ENCODE measurements around the gene MYO10. TPM values are rescaled to one million over a fixed set of nuclear protein-coding genes. Genes with fewer than 3 reads are reported as not detected.
"Not testable (repeated sequence)": the region's sequence is repeated elsewhere in the genome, so short reads cannot be mapped to it uniquely, and the experiment has no call there.

The MYO10 gene
- total and polyA plus RNA-seq, 2 experiments from 2014 or later, result 8.2 to 9.3 TPM

- DNase-seq (ENCODE audit: low read depth in 1 of 2, low spot score in 1 of 2), result no peak
- no peak for TF ChIP-seq CTCF (IDR thresholded peaks at IDR 0.05; ENCODE audit: low read depth, low read length)
- H3K36me3 ChIP-seq, result no peaks in the 10 kb centered on the region
- H3K4me1 ChIP-seq (ENCODE audit: low read depth), result no peaks in the 10 kb centered on the region
- H3K27ac ChIP-seq, result no peak overlapping the region
- no peaks in the 10 kb centered on the region for H3K27me3 ChIP-seq
- H3K4me3 ChIP-seq, result no peak overlapping the region
- no peaks in the 10 kb centered on the region for H3K9me3 ChIP-seq (ENCODE audit: low read depth)
These were observed 186.5 kb downstream of the MYO10 start for GRCh38 chr5:16749626-16750025.

- no peak overlapping the region for H3K27ac ChIP-seq
- DNase-seq (ENCODE audit: low read depth in 1 of 2, low spot score in 1 of 2), result no peak
- peaks cover 6% of the 10 kb centered on the region for H3K4me1 ChIP-seq (ENCODE audit: low read depth)
- H3K27me3 ChIP-seq, result no peaks in the 10 kb centered on the region
- no peaks in the 10 kb centered on the region for H3K9me3 ChIP-seq (ENCODE audit: low read depth)
- TF ChIP-seq CTCF (IDR thresholded peaks at IDR 0.05; ENCODE audit: low read depth, low read length), result no peak
- H3K36me3 ChIP-seq, result no peaks in the 10 kb centered on the region
- no peak overlapping the region for H3K4me3 ChIP-seq
These were observed 191.8 kb downstream of the MYO10 start for GRCh38 chr5:16744164-16744880.

GRCh38 chr5:16742938-16743337 is 193.2 kb downstream of the MYO10 start:
- no peaks in the 10 kb centered on the region for H3K36me3 ChIP-seq
- DNase-seq (ENCODE audit: low read depth in 1 of 2, low spot score in 1 of 2), result peak in 1 of 2 donors; percentile 13
- no peaks in the 10 kb centered on the region for H3K27me3 ChIP-seq
- H3K9me3 ChIP-seq (ENCODE audit: low read depth), result no peaks in the 10 kb centered on the region
- no peak overlapping the region for H3K4me3 ChIP-seq
- no peak for TF ChIP-seq CTCF (IDR thresholded peaks at IDR 0.05; ENCODE audit: low read depth, low read length)
- no peak overlapping the region for H3K27ac ChIP-seq
- H3K4me1 ChIP-seq (ENCODE audit: low read depth), result peaks cover 6% of the 10 kb centered on the region

GRCh38 chr5:16740811-16741392 is 195.2 kb downstream of the MYO10 start:
- peak in 1 of 2 donors; percentile 75 for DNase-seq (ENCODE audit: low read depth in 1 of 2, low spot score in 1 of 2)
- no peak overlapping the region for H3K27ac ChIP-seq
- no peaks in the 10 kb centered on the region for H3K9me3 ChIP-seq (ENCODE audit: low read depth)
- TF ChIP-seq CTCF (IDR thresholded peaks at IDR 0.05; ENCODE audit: low read depth, low read length), result peak; percentile 9
- H3K4me3 ChIP-seq, result no peak overlapping the region
- H3K4me1 ChIP-seq (ENCODE audit: low read depth), result peaks cover 17% of the 10 kb centered on the region
- H3K27me3 ChIP-seq, result no peaks in the 10 kb centered on the region
- H3K36me3 ChIP-seq, result no peaks in the 10 kb centered on the region

GRCh38 chr5:16740066-16740810 is 195.8 kb downstream of the MYO10 start:
- no peak for TF ChIP-seq CTCF (IDR thresholded peaks at IDR 0.05; ENCODE audit: low read depth, low read length)
- Histone ChIP-seq H3K27me3 (no peaks in the 10 kb centered on the region), H3K4me1 (ENCODE audit: low read depth) (peaks cover 18% of the 10 kb centered on the region), H3K36me3 (no peaks in the 10 kb centered on the region), H3K4me3 (no peak overlapping the region), H3K27ac (no peak overlapping the region), H3K9me3 (ENCODE audit: low read depth) (no peaks in the 10 kb centered on the region)
- peak; percentile 24 to 30 for DNase-seq (ENCODE audit: low read depth in 1 of 2, low spot score in 1 of 2)

GRCh38 chr5:16738393-16738792 is 197.7 kb downstream of the MYO10 start:
- H3K4me3 ChIP-seq, H3K27me3 ChIP-seq: not testable (repeated sequence)
- H3K4me1 ChIP-seq (ENCODE audit: low read depth), result peaks cover 18% of the 10 kb centered on the region

More at GRCh38 chr5:16738393-16738792, 197.7 kb downstream of the MYO10 start:
- H3K9me3 ChIP-seq (ENCODE audit: low read depth); H3K36me3 ChIP-seq; DNase-seq (ENCODE audit: low read depth in 1 of 2, low spot score in 1 of 2); H3K27ac ChIP-seq: not testable (repeated sequence)

Measured in cardiac muscle cell (in vitro differentiated cells and primary cell).